ENCODE measurements around the gene ARHGAP24. TPM values are rescaled to one million over a fixed set of nuclear protein-coding genes. Genes with fewer than 3 reads are reported as not detected.

Gene ARHGAP24
- total and polyA plus RNA-seq, 2 of the 13 experiments (the other 11 are each of a cell fraction or from before 2014, with no cell fraction given) = 0.07 to 0.55 TPM

GRCh38 chr4:85475631-85476233 lies 782 bp downstream of the ARHGAP24 start (continued):
- TF ChIP-seq NR0B2 (CRISPR knock-in tag; IDR thresholded peaks at IDR 0.05) (no peak), HNRNPUL1 (IDR thresholded peaks at IDR 0.05; ENCODE audit: low read depth, low read length) (no peak), MEF2D (CRISPR knock-in tag; IDR thresholded peaks at IDR 0.05) (no peak), SNAI1 (CRISPR knock-in tag; IDR thresholded peaks at IDR 0.05; ENCODE audit: borderline replicate concordance) (no peak)

DNA sequence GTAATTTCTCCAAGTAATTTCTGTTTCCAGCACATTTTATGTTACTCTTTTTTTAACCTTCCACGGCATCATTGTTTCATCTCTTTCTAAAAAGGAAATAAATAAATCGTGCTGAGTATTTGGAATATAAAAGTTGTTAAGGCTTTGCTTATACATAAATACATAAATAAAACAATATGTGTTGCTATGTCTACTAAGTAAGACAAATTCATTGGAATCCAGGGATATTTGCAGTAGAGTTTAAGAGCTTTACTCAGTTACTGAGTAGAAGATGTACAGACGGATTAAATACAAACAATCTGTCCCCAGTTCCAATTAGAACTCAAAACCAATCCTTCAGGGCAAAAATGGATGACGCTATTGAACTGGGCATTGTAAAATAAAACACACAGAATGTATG lies 1.4 kb downstream of the ARHGAP24 start:
- Histone ChIP-seq H3K79me2 (ENCODE audit: insufficient read depth, low read length) (no peaks in the 10 kb centered on the region), H3K27ac (ENCODE audit: extremely low read length, insufficient read depth, low read length) (no peak overlapping the region), H3K36me3 (replicated peaks in 1 of 2; ENCODE audit: control insufficient read depth in 1 of 2, insufficient read depth in 2 of 2, low read length in 2 of 2) (no peaks in the 10 kb centered on the region), H2AFZ (ENCODE audit: low read length) (no peak overlapping the region), H3K4me3 (replicated peaks in 1 of 3; ENCODE audit: insufficient read depth in 1 of 3, low read depth in 2 of 3, low read length in 3 of 3) (no peak overlapping the region), H3K27me3 (ENCODE audit: control insufficient read depth in 1 of 2, insufficient read depth in 2 of 2, low read length in 2 of 2) (peaks cover 0 to 12% of the 10 kb centered on the region in 2 experiments; a peak in 1 of 5 replicates), H3K9me3 (ENCODE audit: low read length) (no peaks in the 10 kb centered on the region), H3K4me2 (ENCODE audit: low read depth, low read length) (no peak overlapping the region), H4K20me1 (ENCODE audit: insufficient read depth, low read length) (no peaks in the 10 kb centered on the region), H3K4me1 (ENCODE audit: insufficient read depth, low read length) (peaks cover 11% of the 10 kb centered on the region), H3K9ac (ENCODE audit: insufficient read depth, low read depth, low read length) (no peak overlapping the region)
- TF ChIP-seq YEATS2 (CRISPR knock-in tag; IDR thresholded peaks at IDR 0.05; ENCODE audit: borderline replicate concordance) (no peak), GATA4 (IDR thresholded peaks at IDR 0.05; ENCODE audit: borderline replicate concordance, low read depth) (no peak), RFX3 (CRISPR knock-in tag; IDR thresholded peaks at IDR 0.05) (no peak), ZBTB20 (CRISPR knock-in tag; IDR thresholded peaks at IDR 0.05; ENCODE audit: borderline replicate concordance, low read depth) (no peak), ZKSCAN5 (CRISPR knock-in tag; IDR thresholded peaks at IDR 0.05) (no peak), KDM5A (IDR thresholded peaks at IDR 0.05; ENCODE audit: borderline replicate concordance, low read length) (no peak), ZBTB7A (CRISPR knock-in tag; IDR thresholded peaks at IDR 0.05) (no peak), SMARCC2 (IDR thresholded peaks at IDR 0.05) (no peak), RFXANK (CRISPR knock-in tag; IDR thresholded peaks at IDR 0.05) (no peak), ZNF382 (CRISPR knock-in tag; IDR thresholded peaks at IDR 0.05; ENCODE audit: borderline replicate concordance) (no peak), GPBP1L1 (CRISPR knock-in tag; IDR thresholded peaks at IDR 0.05) (no peak), ZNF614 (CRISPR knock-in tag; IDR thresholded peaks at IDR 0.05; ENCODE audit: borderline replicate concordance) (no peak), GATAD2A (CRISPR knock-in tag; IDR thresholded peaks at IDR 0.05) (no peak), ZBTB25 (CRISPR knock-in tag; IDR thresholded peaks at IDR 0.05) (no peak), THYN1 (CRISPR knock-in tag; IDR thresholded peaks at IDR 0.05; ENCODE audit: borderline replicate concordance, low read depth) (no peak), YEATS4 (CRISPR knock-in tag; IDR thresholded peaks at IDR 0.05; ENCODE audit: borderline replicate concordance) (no peak)
- TF ChIP-seq, protein P1, sequence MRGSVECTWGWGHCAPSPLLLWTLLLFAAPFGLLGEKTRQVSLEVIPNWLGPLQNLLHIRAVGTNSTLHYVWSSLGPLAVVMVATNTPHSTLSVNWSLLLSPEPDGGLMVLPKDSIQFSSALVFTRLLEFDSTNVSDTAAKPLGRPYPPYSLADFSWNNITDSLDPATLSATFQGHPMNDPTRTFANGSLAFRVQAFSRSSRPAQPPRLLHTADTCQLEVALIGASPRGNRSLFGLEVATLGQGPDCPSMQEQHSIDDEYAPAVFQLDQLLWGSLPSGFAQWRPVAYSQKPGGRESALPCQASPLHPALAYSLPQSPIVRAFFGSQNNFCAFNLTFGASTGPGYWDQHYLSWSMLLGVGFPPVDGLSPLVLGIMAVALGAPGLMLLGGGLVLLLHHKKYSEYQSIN (CRISPR knock-in tag; IDR thresholded peaks at IDR 0.05; ENCODE audit: borderline replicate concordance) = no peak
- ChIA-PET CTCF (ENCODE audit: low intra/inter-chr PET ratio, low total read pairs) (no interaction called here), POLR2A (no interaction called here)
- intact Hi-C loops (cut with micrococcal nuclease; ENCODE audit: unreplicated experiment) (loop anchor here (5.0 kb wide), 1 partner anchor 36 kb away; no protein-coding TSS in a partner anchor), in situ Hi-C loops (cut with HindIII; ENCODE audit: extremely low pct_ligation_motif_present, low pct_unique_long_range_greater_than_20kb) (no loop called here)
- TSS peak; percentile 48 for BruUV-seq (replicated peaks)
- no peak for FAIRE-seq
- DNase-seq (ENCODE audit: low spot score) = no peak
- no peak for ATAC-seq
- 45% methylated on average over 4 of the region's 4 CpGs for WGBS (ENCODE audit: low lambda C conversion rate)

Measured in HepG2 (cell line).